ENCODE data around the gene IBTK. TPM values are rescaled to one million over a fixed set of nuclear protein-coding genes. Genes with fewer than 3 reads are reported as not detected.
A peak's percentile ranks its signal among the peaks of the same experiment; 100 is the strongest.

IBTK gene
- total RNA-seq, 1 donor from 2014 or later, result 92.9 TPM

- Histone ChIP-seq H3K27me3 (ENCODE audit: control insufficient read depth, insufficient read depth, low read length) (no peaks in the 10 kb centered on the region), H3K36me3 (ENCODE audit: control insufficient read depth, insufficient read depth, low read length) (no peaks in the 10 kb centered on the region), H3K4me3 (ENCODE audit: low read depth, low read length) (no peak overlapping the region)
- DNase-seq (ENCODE audit: low read depth), result peak; percentile 62
- no peak for FAIRE-seq
- peak; percentile 48 for TF ChIP-seq CTCF (IDR thresholded peaks at IDR 0.05; ENCODE audit: insufficient read depth, low read length, severe bottlenecking)
Observed at GRCh38 chr6:82270881-82271635, 23.5 kb upstream of the IBTK start.

- no peak for TF ChIP-seq CTCF (IDR thresholded peaks at IDR 0.05; ENCODE audit: insufficient read depth, low read length, severe bottlenecking)
- no peaks in the 10 kb centered on the region for H3K27me3 ChIP-seq (ENCODE audit: control insufficient read depth, insufficient read depth, low read length)
- no peak for DNase-seq (ENCODE audit: low read depth)
- FAIRE-seq, result no peak
- no peaks in the 10 kb centered on the region for H3K36me3 ChIP-seq (ENCODE audit: control insufficient read depth, insufficient read depth, low read length)
- no peak overlapping the region for H3K4me3 ChIP-seq (ENCODE audit: low read depth, low read length)
Observed at GRCh38 chr6:82268301-82268846, 20.8 kb upstream of the IBTK start.

GRCh38 chr6:82264824-82265223 is 17.3 kb upstream of the IBTK start:
- Histone ChIP-seq H3K4me3 (ENCODE audit: low read depth, low read length) (no peak overlapping the region), H3K36me3 (ENCODE audit: control insufficient read depth, insufficient read depth, low read length) (no peaks in the 10 kb centered on the region), H3K27me3 (ENCODE audit: control insufficient read depth, insufficient read depth, low read length) (no peaks in the 10 kb centered on the region)
- no peak for DNase-seq (ENCODE audit: low read depth)
- TF ChIP-seq CTCF (IDR thresholded peaks at IDR 0.05; ENCODE audit: insufficient read depth, low read length, severe bottlenecking), result no peak
- FAIRE-seq, result no peak

- H3K36me3 ChIP-seq (ENCODE audit: control insufficient read depth, insufficient read depth, low read length), result no peaks in the 10 kb centered on the region
- FAIRE-seq (no peak), DNase-seq (ENCODE audit: low read depth) (no peak)
- no peak for TF ChIP-seq CTCF (IDR thresholded peaks at IDR 0.05; ENCODE audit: insufficient read depth, low read length, severe bottlenecking)
- no peak overlapping the region for H3K4me3 ChIP-seq (ENCODE audit: low read depth, low read length)
- H3K27me3 ChIP-seq (ENCODE audit: control insufficient read depth, insufficient read depth, low read length), result no peaks in the 10 kb centered on the region
Observed at GRCh38 chr6:82264321-82264720, 16.8 kb upstream of the IBTK start.

GRCh38 chr6:82263916-82264315 is 16.4 kb upstream of the IBTK start:
- no peak for FAIRE-seq
- H3K4me3 ChIP-seq (ENCODE audit: low read depth, low read length), result no peak overlapping the region
- no peak for TF ChIP-seq CTCF (IDR thresholded peaks at IDR 0.05; ENCODE audit: insufficient read depth, low read length, severe bottlenecking)

More at GRCh38 chr6:82263916-82264315, 16.4 kb upstream of the IBTK start:
- H3K36me3 ChIP-seq (ENCODE audit: control insufficient read depth, insufficient read depth, low read length), result no peaks in the 10 kb centered on the region
- no peaks in the 10 kb centered on the region for H3K27me3 ChIP-seq (ENCODE audit: control insufficient read depth, insufficient read depth, low read length)
- no peak for DNase-seq (ENCODE audit: low read depth)
